HEK293 (cell line): Measurements from ENCODE around the gene PTK7.

Experiments
- CTCF ChIA-PET: fragments of 350-600 bp; formaldehyde crosslinking; extraction: SDS; loops from one replicate; lab custom pipeline; 2021; ENCODE audit warnings: antibody characterized with exemption; lab: Yijun Ruan, JAX
- POLR2A ChIA-PET: fragments of 300-600 bp; formaldehyde crosslinking; extraction: SDS; loops from one replicate; lab custom pipeline; 2020; ENCODE audit warnings: antibody characterized with exemption, inconsistent platforms; lab: Yijun Ruan, JAX
- H3K27ac ChIP-seq: fragments of 200-500 bp; sonication (Bioruptor generic); 2 replicates; pipeline ENCODE4 v1.5.1; 2014; ENCODE audit warnings: low read depth, low read length, control low read depth, inconsistent platforms; ENCODE audit errors: extremely low read depth
- H3K36me3 ChIP-seq, 2 experiments: fragments of 200-500 bp in 1 of 2; sonication (Bioruptor generic) in 1 of 2; 1 replicate in 1 of 2; 2 replicates in 1 of 2; pipeline ENCODE4 v1.5.1; 2014 to 2017; ENCODE audit warnings: inconsistent platforms in 2 of 2, low read length in 2 of 2; ENCODE audit not compliant: control insufficient read depth in 2 of 2, insufficient read depth in 1 of 2
- H3K4me1 ChIP-seq: fragments of 200-500 bp; sonication (Bioruptor generic); 2 replicates; pipeline ENCODE4 v1.5.1; 2014; ENCODE audit warnings: mild to moderate bottlenecking, low read length, inconsistent platforms; ENCODE audit not compliant: control insufficient read depth, insufficient read depth
- H3K4me3 ChIP-seq: 2 replicates; pipeline ENCODE4 v1.5.1; 2011; ENCODE audit warnings: low read depth, mild to moderate bottlenecking, control low read depth, low read length, moderate library complexity
- H3K9me3 ChIP-seq: fragments of 200-500 bp; sonication (Bioruptor generic); 2 replicates; pipeline ENCODE4 v1.5.1; 2014; ENCODE audit warnings: low read depth, low read length, inconsistent platforms; ENCODE audit not compliant: control insufficient read depth, insufficient read depth
- AEBP2 ChIP-seq: fragments of 450-650 bp; formaldehyde crosslinking; IDR thresholded peaks from 2 replicates; pipeline ENCODE4 v1.5.1; 2016; ENCODE audit warnings: missing biosample characterization, missing genetic modification characterization, borderline replicate concordance
- BCL11B ChIP-seq: fragments of 450-650 bp; formaldehyde crosslinking; IDR thresholded peaks from 2 replicates; pipeline ENCODE4 v1.5.1; 2016; ENCODE audit warnings: low read depth, missing biosample characterization, missing genetic modification characterization
- BCL6B ChIP-seq: fragments of 450-650 bp; formaldehyde crosslinking; IDR thresholded peaks from 2 replicates; pipeline ENCODE4 v1.5.1; 2017; ENCODE audit warnings: missing biosample characterization, missing genetic modification characterization
- HIC1 ChIP-seq: fragments of 450-650 bp; formaldehyde crosslinking; IDR thresholded peaks from 2 replicates; pipeline ENCODE4 v1.5.1; 2016; ENCODE audit warnings: missing biosample characterization, missing genetic modification characterization
- HOXD13 ChIP-seq: sonication (generic); formaldehyde crosslinking; IDR thresholded peaks from 2 replicates; pipeline ENCODE4 v1.8.0; 2022; ENCODE audit warnings: missing genetic modification reagents, borderline replicate concordance
- IKZF3 ChIP-seq: fragments of 450-650 bp; IDR thresholded peaks from 2 replicates; pipeline ENCODE4 v1.5.0; 2018; ENCODE audit warnings: missing biosample characterization, mild to moderate bottlenecking, missing genetic modification characterization, moderate library complexity
- SP7 ChIP-seq: fragments of 450-650 bp; formaldehyde crosslinking; IDR thresholded peaks from 2 replicates; pipeline ENCODE4 v1.5.1; 2016; ENCODE audit warnings: missing biosample characterization, missing genetic modification characterization
- TSHZ1 ChIP-seq: fragments of 450-650 bp; formaldehyde crosslinking; IDR thresholded peaks from 2 replicates; pipeline ENCODE4 v1.5.1; 2016; ENCODE audit warnings: missing biosample characterization, missing genetic modification characterization, borderline replicate concordance
- ZBTB48 ChIP-seq: fragments of 450-650 bp; formaldehyde crosslinking; IDR thresholded peaks from 2 replicates; pipeline ENCODE4 v1.5.1; 2016; ENCODE audit warnings: missing biosample characterization, missing genetic modification characterization
- ZBTB49 ChIP-seq: fragments of 450-650 bp; formaldehyde crosslinking; IDR thresholded peaks from 2 replicates; pipeline ENCODE4 v1.5.1; 2016; ENCODE audit warnings: missing biosample characterization, missing genetic modification characterization, low read depth
- ZBTB8A ChIP-seq: fragments of 450-650 bp; formaldehyde crosslinking; IDR thresholded peaks from 2 replicates; pipeline ENCODE4 v1.5.1; 2016; ENCODE audit warnings: missing biosample characterization, missing genetic modification characterization
- ZNF16 ChIP-seq: fragments of 450-650 bp; formaldehyde crosslinking; IDR thresholded peaks from 2 replicates; pipeline ENCODE4 v1.5.1; 2016; ENCODE audit warnings: low read depth, missing biosample characterization, missing genetic modification characterization
- ZNF169 ChIP-seq: fragments of 450-650 bp; formaldehyde crosslinking; IDR thresholded peaks from 2 replicates; pipeline ENCODE4 v1.5.1; 2016; ENCODE audit warnings: missing biosample characterization, missing genetic modification characterization
- ZNF175 ChIP-seq: fragments of 450-650 bp; formaldehyde crosslinking; IDR thresholded peaks from 2 replicates; pipeline ENCODE4 v1.5.1; 2016; ENCODE audit warnings: missing biosample characterization, missing genetic modification characterization
- ZNF18 ChIP-seq: fragments of 450-650 bp; formaldehyde crosslinking; IDR thresholded peaks from 2 replicates; pipeline ENCODE4 v1.5.1; 2016; ENCODE audit warnings: missing biosample characterization, missing genetic modification characterization
- ZNF558 ChIP-seq: fragments of 450-650 bp; formaldehyde crosslinking; IDR thresholded peaks from 2 replicates; pipeline ENCODE4 v1.5.1; 2016; ENCODE audit warnings: missing biosample characterization, missing genetic modification characterization
- ZNF610 ChIP-seq: fragments of 450-650 bp; formaldehyde crosslinking; IDR thresholded peaks from 2 replicates; pipeline ENCODE4 v1.5.1; 2016; ENCODE audit warnings: missing biosample characterization, missing genetic modification characterization, borderline replicate concordance
- ZNF785 ChIP-seq: fragments of 450-650 bp; formaldehyde crosslinking; IDR thresholded peaks from 2 replicates; pipeline ENCODE4 v1.5.1; 2016; ENCODE audit warnings: missing biosample characterization, missing genetic modification characterization
- ZNF830 ChIP-seq: fragments of 450-650 bp; IDR thresholded peaks from 2 replicates; pipeline ENCODE4 v1.5.0; 2018; ENCODE audit warnings: missing biosample characterization, missing genetic modification characterization, low read depth, mild to moderate bottlenecking, moderate library complexity

Gene PTK7

GRCh38 chr6:43199912-43200311, 123.8 kb downstream of the PTK7 start:
- peaks cover 4 to 26% of the 10 kb centered on the region in 2 experiments; a peak in 2 of 3 replicates for H3K36me3 ChIP-seq
- TF ChIP-seq ZNF610 (tag by site-specific recombination) (no peak), SP7 (tag by site-specific recombination) (no peak), ZNF785 (no peak), ZNF175 (tag by site-specific recombination) (no peak), ZNF169 (tag by site-specific recombination) (no peak), AEBP2 (tag by site-specific recombination) (no peak), HIC1 (no peak), ZBTB8A (no peak), HOXD13 (CRISPR knock-in tag) (no peak), BCL6B (tag by site-specific recombination) (no peak), ZNF18 (tag by site-specific recombination) (no peak), ZNF16 (tag by site-specific recombination) (no peak), IKZF3 (tag by site-specific recombination) (no peak), ZNF830 (no peak), BCL11B (tag by site-specific recombination) (no peak), ZBTB49 (tag by site-specific recombination) (no peak), TSHZ1 (tag by site-specific recombination) (no peak), ZBTB48 (tag by site-specific recombination) (no peak), ZNF558 (tag by site-specific recombination) (no peak)
- no peak overlapping the region for H3K27ac ChIP-seq
- H3K4me3 ChIP-seq: no peak overlapping the region
- no peaks in the 10 kb centered on the region for H3K9me3 ChIP-seq
- no peaks in the 10 kb centered on the region for H3K4me1 ChIP-seq
- POLR2A ChIA-PET: interaction anchor here (1.8 kb wide), 1 partner anchor 18 kb away, joined by 12 read pairs; the partner anchor contains the start of gene CUL9
- CTCF ChIA-PET: interaction anchor here (0.6 to 1.0 kb wide), 4 partner anchors 20 to 299 kb away, joined by 3 to 5 read pairs (median 3); partner anchors contain the start of gene DNPH1
